ENCODE results near the gene POLE2. TPM values are rescaled to one million over a fixed set of nuclear protein-coding genes. Genes with fewer than 3 reads are reported as not detected.
"Not testable (repeated sequence)": the region's sequence is repeated elsewhere in the genome, so short reads cannot be mapped to it uniquely, and the experiment has no call there.

Gene POLE2
- polyA plus RNA-seq, 1 experiment, result 3.3 TPM

- H3K27me3 ChIP-seq (ENCODE audit: control insufficient read depth, insufficient read depth, low read length), result no peaks in the 10 kb centered on the region
- H3K4me3 ChIP-seq (ENCODE audit: low read depth, low read length), result peak overlapping the region; percentile 95
- no peak for TF ChIP-seq CTCF (IDR thresholded peaks at IDR 0.05; ENCODE audit: insufficient read depth, low read depth, low read length)
- ChIA-PET POLR2A (interaction anchor here (0.7 kb wide), 1 partner anchor 13 kb away, joined by 3 read pairs; the partner anchor contains the start of gene DNAAF2), CTCF (interaction anchor here (1.3 to 2.9 kb wide), 2 partner anchors 12 to 35 kb away, joined by 4 to 25 read pairs; partner anchors contain the start of gene DNAAF2)
- no peaks in the 10 kb centered on the region for H3K36me3 ChIP-seq (ENCODE audit: control insufficient read depth, insufficient read depth, low read length)
- DNase-seq (ENCODE audit: low read depth), result no peak
Observed at GRCh38 chr14:49622022-49622607, 65.9 kb downstream of the POLE2 start.

DNA sequence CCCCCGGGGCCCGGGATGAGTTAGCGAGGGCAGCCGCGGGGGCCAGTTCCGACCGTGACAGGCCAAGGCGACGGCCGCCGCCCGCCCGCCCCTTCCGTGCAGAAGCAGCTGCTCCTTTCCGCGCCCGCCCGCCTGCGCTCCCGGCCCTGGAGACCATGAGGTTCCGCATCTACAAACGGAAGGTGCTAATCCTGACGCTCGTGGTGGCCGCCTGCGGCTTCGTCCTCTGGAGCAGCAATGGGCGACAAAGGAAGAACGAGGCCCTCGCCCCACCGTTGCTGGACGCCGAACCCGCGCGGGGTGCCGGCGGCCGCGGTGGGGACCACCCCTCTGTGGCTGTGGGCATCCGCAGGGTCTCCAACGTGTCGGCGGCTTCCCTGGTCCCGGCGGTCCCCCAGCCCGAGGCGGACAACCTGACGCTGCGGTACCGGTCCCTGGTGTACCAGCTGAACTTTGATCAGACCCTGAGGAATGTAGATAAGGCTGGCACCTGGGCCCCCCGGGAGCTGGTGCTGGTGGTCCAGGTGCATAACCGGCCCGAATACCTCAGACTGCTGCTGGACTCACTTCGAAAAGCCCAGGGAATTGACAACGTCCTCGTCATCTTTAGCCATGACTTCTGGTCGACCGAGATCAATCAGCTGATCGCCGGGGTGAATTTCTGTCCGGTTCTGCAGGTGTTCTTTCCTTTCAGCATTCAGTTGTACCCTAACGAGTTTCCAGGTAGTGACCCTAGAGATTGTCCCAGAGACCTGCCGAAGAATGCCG, 66.7 kb downstream of the POLE2 start:
- H3K36me3 ChIP-seq (ENCODE audit: control insufficient read depth, insufficient read depth, low read length), result no peaks in the 10 kb centered on the region
- no peak for DNase-seq (ENCODE audit: low read depth)
- CTCF ChIA-PET, result interaction anchor here (0.6 to 2.9 kb wide), 5 partner anchors 9 to 163 kb away, joined by 3 to 25 read pairs (median 4); partner anchors contain the start of genes DNAAF2 and LRR1

GRCh38 chr14:49620182-49621113, 67.6 kb downstream of the POLE2 start, which contains the start of the genes MGAT2 and RPL36AL:
Gene MGAT2, plus strand, starts transcription at chr14:49620799. Its CDS starts 470 bp downstream, at chr14:49621269.
Gene RPL36AL, minus strand, starts transcription at chr14:49620626. Its CDS starts 1,522 bp downstream, at chr14:49619104.
- ChIA-PET POLR2A (interaction anchor here (0.6 to 1.6 kb wide), 5 partner anchors 14 to 232 kb away, joined by 3 to 21 read pairs (median 4); partner anchors contain the start of genes LRR1 and NEMF), CTCF (interaction anchor here (0.6 to 2.9 kb wide), 8 partner anchors 7 to 164 kb away, joined by 3 to 25 read pairs (median 4); partner anchors contain the start of genes DNAAF2, LRR1 and RPS29)
- Histone ChIP-seq H3K4me3 (ENCODE audit: low read depth, low read length) (peak within 1 kb of the TSS; percentile 95), H3K27me3 (ENCODE audit: control insufficient read depth, insufficient read depth, low read length) (no peaks in the 10 kb centered on the region), H3K36me3 (ENCODE audit: control insufficient read depth, insufficient read depth, low read length) (no peaks in the 10 kb centered on the region; the same call in 1 of the 2 replicates)
- peak; percentile 57 for TF ChIP-seq CTCF (IDR thresholded peaks at IDR 0.05; ENCODE audit: insufficient read depth, low read depth, low read length)
- DNase-seq (ENCODE audit: low read depth), result peak; percentile 91

More for the DNA sequence above, 66.7 kb downstream of the POLE2 start:
- POLR2A ChIA-PET, result interaction anchor here (0.7 to 1.6 kb wide), 4 partner anchors 13 to 232 kb away, joined by 3 to 4 read pairs (median 3); partner anchors contain the start of genes DNAAF2, LRR1 and NEMF
- Histone ChIP-seq H3K27me3 (ENCODE audit: control insufficient read depth, insufficient read depth, low read length) (no peaks in the 10 kb centered on the region), H3K4me3 (ENCODE audit: low read depth, low read length) (peak overlapping the region; percentile 95)
- TF ChIP-seq CTCF (IDR thresholded peaks at IDR 0.05; ENCODE audit: insufficient read depth, low read depth, low read length), result no peak

DNA sequence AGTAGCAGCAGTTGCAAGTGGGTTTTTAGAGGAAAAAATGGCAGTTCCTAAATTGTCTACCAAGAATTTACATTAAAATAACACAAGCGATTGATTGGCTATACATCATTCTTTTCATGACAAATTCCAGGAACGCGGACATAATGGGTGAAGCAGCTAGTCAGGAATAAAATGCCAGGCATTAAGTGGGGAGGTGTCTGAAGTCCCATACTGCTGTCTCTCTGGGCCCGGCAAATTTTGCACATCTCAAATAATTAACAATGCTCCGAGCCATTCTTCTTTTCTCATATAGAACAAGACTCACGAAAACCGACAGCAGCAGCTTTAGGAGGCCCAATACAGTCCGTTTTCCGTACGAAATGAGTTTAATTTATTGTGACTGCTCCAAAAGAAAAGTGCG, 68.3 kb downstream of the POLE2 start:
- no peaks in the 10 kb centered on the region; the same call in 1 of the 2 replicates for H3K36me3 ChIP-seq (ENCODE audit: control insufficient read depth, insufficient read depth, low read length)
- no peak for TF ChIP-seq CTCF (IDR thresholded peaks at IDR 0.05; ENCODE audit: insufficient read depth, low read depth, low read length)

GRCh38 chr14:49619273-49619672, 68.7 kb downstream of the POLE2 start:
- POLR2A ChIA-PET; DNase-seq (ENCODE audit: low read depth); H3K36me3 ChIP-seq (ENCODE audit: control insufficient read depth, insufficient read depth, low read length); H3K27me3 ChIP-seq (ENCODE audit: control insufficient read depth, insufficient read depth, low read length): not testable (repeated sequence)
- H3K4me3 ChIP-seq (ENCODE audit: low read depth, low read length), result peak overlapping the region; percentile 95
- CTCF ChIA-PET, result interaction anchor here (1.2 to 2.9 kb wide), 2 partner anchors 9 to 15 kb away, joined by 4 to 25 read pairs; partner anchors contain the start of gene DNAAF2

More for the DNA sequence above, 68.3 kb downstream of the POLE2 start:
- CTCF ChIA-PET, result interaction anchor here (1.0 to 2.9 kb wide), 4 partner anchors 8 to 33 kb away, joined by 4 to 25 read pairs (median 6); partner anchors contain the start of genes DNAAF2 and RPS29
- Histone ChIP-seq H3K27me3 (ENCODE audit: control insufficient read depth, insufficient read depth, low read length) (no peaks in the 10 kb centered on the region), H3K4me3 (ENCODE audit: low read depth, low read length) (peak overlapping the region; percentile 95)
- POLR2A ChIA-PET, result interaction anchor here (0.6 to 1.6 kb wide), 3 partner anchors 14 to 158 kb away, joined by 4 to 21 read pairs (median 6); no protein-coding TSS in a partner anchor
- no peak for DNase-seq (ENCODE audit: low read depth)

Measured in BJ (cell line).